Embryonic facial prominence (tissue), 1 donor: ENCODE measurements around the gene MAGIX.
"Not testable (repeated sequence)": the region's sequence is repeated elsewhere in the genome, so short reads cannot be mapped to it uniquely, and the experiment has no call there.

Experiments
- DNase-seq: peaks from one replicate; pipeline ENCODE4 v3.0.0-alpha.2; 2016; ENCODE audit errors: extremely low spot score

Gene MAGIX

DNA sequence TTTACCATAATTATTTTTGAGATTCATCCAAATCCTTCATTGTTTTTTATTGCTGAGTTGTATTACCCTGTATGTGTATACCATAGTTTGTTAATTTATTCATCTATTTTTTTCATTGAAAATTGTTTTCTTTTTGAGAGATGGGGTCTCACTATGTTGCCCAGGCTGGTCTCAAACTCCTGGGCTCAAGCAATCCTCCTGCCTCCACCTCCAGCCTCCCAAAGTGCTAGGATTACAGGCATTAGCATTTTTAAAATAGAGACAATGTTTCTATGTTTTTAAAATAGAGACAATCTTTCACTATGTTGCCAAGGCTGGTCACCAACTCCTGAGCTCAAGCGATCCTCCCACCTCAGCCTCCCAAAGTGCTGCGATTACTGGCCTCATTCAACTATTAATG, 1.6 kb upstream of the MAGIX start:
- DNase-seq: no peak

DNA sequence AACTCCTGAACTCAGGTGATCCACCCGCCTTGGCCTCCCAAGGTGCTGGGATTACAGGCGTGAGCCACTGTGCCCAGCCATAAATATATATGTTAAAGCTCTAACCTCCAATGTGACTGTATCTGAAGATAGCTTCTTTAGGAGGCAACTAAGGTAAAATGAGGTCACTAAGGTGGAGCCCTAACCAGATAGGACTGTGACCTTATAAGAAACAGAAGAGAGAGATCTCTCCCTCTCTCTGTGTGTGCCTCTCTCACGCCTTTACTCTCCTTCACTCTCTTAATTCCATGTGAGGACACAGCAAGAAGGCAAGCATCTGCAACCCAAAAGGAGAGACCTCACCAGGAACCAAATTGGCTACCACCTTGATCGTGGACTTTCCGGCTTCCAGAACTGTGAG, 926 bp upstream of the MAGIX start:
- no peak for DNase-seq

DNA sequence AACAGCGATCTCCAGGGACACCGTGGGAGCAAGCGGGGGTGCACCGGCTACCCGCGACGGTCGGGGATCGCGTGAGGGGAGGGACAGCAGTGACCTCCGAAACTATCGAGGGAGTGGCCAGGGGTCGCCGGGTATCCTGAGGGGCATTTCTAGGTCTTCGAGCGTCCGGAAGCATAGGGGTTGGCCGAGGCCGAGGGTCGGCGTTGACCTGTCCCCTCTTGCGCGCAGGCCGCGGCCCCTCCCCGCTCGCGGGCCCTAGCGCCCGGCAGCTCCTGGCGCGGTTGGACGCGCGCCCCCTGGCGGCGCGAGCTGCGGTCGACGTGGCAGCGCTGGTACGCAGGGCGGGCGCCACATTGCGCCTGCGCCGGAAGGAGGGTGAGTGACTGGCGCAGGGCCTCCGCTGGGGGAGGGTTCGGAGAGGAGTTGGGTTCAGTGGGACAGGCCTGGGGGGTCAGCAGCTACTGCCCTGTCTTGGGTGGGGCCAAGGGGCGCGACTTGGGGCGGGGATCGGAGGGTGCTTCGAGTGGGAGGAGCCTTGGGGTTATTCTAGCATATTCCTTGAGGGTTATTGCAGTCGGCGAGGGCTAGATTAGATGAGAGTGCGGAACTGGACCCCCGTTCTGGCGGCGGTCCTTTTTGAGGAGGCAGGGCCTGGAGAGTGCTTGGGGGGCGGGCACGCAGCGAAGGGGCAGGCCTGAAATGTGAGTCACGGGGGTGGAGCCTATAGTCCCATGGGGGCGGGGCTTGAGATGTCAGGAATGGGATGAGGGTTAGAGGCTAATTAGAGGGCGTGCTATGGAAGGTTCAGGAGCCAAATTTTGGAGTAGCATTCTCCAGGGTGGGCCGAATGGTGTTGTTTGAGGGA, 1.2 kb downstream of the MAGIX start:
- DNase-seq: peak; percentile 49

DNA sequence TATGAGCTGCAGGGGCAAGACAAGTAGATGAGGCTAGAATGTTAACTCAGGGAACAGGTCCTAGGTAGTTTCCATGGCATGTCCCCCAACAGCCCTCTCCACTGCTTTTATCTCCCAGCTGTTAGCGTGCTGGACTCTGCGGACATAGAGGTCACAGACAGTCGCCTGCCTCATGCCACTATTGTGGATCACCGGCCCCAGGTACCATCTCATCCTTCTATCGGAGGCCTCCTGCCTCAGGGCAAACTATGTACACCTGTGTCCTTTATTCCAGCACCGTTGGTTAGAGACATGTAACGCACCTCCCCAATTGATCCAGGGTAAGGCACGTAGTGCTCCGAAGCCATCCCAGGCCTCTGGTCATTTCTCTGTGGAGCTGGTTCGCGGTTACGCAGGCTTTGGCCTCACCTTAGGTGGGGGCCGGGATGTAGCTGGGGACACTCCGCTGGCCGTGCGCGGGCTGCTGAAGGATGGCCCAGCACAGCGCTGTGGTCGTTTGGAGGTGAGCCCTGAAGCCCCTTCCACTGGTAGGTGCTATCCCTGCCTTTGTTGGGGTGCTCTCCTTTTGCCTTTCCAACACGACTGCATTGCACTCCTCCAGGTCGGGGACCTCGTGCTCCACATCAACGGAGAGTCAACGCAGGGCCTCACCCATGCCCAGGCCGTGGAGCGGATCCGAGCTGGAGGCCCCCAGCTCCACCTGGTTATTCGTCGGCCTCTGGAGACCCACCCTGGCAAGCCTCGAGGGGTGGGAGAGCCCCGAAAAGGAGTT, 2.2 kb downstream of the MAGIX start:
- DNase-seq: no peak

DNA sequence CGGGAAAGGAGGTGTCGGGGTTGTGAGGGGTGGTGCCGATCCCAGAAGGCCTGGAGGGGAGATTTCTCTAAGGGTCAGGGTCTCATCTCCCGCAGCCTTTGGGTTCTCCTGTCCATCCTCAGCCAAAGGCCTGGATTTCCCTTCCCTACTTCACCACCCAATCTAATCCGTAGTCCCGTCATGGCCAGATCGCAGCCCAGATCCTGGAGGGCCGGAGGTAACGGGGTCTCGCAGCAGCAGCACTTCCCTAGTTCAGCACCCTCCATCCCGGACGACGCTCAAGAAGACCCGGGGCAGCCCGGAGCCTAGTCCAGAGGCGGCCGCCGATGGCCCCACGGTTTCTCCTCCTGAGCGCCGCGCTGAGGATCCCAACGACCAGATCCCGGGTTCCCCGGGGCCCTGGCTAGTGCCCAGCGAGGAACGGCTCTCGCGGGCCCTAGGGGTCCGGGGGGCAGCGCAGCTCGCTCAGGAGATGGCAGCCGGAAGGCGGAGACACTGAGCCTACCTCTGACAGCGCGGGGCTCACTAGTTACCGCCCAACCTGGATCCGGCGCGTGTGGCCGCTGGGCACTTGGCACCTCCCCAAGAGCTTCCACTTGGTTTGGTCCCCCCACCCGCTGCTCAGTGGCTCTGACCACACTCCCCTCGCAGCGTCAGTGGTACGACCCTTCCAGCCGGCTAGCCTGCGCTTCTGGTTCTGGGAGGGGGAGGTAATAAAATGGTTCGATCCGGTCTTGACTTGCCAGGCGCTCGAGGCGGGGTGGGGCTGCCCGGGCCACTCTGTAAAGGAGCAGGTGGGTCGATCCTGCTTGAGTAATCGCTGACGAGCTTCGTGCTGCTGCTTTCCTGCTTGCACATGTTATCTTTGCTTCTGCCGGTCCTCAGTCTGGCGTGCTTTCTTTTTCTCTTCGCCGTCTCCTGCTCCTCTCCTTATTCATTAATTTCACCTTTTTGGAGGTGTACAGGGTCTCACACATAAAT, 3.6 kb downstream of the MAGIX start:
- DNase-seq: no peak

DNA sequence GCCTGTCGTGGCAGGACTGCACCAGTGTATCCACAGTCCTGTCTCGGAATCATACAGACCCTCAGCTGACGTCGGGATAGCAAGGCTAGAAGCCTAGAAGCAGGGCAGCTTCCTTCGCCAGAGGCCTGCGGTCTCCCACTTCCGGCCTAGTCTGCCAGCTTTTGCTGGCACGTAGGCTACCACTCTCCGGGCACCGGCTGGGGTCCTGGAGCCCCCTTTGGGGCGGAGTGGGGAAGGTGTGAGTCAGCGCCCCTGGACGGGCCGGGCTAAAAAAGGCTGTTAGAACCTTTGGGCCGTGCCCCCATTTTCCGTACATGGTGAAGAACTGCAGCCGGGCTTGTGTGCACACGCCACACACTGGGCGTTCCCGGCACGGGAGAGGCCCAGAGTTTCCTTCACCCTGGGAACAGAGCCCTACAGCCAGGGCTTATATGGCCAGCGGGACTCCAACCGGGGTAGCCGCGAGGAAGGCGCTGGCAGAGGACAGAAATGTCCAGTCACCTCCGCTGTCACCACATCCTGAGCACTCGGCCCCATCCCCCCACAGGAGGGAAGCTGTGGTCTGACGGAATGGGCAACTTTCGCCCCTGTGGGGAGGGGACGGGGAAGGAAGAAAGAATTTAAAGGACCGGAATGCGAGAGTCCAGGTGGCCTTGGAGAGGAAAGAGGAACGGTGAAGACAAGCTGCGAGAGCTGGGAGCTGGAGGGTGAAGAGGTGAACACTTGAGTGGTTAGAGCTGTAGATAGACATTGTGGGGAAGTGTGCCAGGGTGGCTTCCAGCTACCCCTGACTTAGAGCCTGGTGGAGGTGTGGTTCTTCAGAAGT, 4.6 kb downstream of the MAGIX start:
- no peak for DNase-seq

DNA sequence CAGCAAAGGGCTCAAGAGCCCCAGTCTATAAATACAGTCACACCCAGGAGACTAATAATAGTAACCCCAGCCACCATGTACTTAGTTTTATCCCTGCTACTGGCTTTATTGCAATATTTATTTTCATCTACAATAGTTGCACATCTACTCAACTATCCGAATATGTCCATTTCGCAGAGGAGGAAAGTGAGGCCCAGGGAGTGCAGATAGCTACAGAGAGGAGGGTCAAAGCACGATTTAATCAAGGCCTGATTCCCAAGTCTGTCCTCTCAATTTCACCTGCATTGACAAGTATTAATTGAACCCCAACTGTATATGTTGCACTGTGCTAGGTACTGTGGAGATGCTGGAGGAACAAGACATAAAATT, 5.2 kb downstream of the MAGIX start:
- no peak for DNase-seq

DNA sequence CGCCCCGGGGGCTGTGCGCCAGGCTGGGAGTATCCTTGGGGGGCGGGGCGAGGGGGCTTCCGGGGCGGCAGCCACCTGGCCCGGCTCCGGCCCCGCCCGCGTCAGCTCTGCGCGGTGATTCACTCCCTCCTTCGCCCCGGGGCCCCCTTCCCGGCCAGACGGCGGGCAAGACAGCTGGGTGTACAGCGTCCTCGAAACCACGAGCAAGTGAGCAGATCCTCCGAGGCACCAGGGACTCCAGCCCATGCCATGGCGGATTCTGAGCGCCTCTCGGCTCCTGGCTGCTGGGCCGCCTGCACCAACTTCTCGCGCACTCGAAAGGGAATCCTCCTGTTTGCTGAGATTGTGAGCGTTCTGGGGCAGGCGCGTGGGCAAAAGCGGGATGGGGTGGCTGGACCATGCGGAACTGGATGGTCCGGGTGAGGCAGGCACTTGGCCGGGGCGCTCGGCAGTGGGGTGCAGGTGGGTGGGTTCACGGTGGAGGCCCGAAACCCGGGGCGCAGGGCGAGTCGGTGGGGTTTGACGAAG, 9.3 kb downstream of the MAGIX start, which contains the start of gene PLP2:
TSS of gene PLP2 (plus strand) at position 147 of the 528 bp plus-strand sequence. CDS start at position 250, 103 bp downstream.
- DNase-seq: no peak

DNA sequence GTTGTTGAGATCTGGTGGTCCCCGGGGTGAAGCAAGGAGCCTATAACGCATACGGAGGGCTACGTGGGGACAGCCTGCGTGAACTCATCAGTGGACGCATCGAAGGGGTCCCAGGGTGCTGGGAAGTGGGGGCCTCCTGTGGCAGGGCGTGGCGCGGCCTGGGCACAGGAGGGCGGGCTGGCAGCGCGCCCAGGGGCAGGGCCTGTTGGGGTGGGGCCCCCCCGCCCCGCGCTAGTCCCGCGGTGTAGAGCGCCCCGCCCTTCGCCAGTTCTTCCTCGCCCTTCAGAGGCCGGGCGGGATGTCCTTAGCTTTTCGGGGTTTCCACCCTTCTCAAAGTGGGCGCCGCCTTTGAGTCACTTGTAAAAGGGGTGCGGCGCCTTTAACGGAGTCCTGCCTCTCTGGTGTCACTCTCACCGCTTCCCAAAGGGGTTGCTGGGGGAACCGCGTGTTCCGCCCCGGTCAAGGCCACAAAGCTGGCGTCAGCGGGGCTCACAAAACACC, 9.8 kb downstream of the MAGIX start:
- DNase-seq: no peak

DNA sequence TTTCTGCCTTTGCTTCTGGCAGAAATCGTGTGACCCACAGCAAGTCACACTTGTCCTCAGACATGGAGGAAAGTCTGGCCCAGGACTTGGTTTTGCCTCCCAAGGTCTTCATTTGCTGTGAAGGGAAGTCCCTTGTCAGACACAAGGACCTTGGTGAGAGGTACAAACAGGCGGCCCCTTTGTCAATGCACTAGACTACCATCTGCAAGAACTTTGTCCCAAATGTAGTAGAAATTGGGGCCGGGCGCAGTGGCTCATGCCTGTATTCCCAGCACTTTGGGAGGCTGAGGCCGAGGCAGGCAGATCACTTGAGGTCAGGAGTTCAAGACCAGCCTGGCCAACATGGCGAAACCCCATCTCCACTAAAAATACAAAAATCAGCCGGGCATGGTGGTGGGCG, 11.0 kb downstream of the MAGIX start:
- DNase-seq: not testable (repeated sequence)

DNA sequence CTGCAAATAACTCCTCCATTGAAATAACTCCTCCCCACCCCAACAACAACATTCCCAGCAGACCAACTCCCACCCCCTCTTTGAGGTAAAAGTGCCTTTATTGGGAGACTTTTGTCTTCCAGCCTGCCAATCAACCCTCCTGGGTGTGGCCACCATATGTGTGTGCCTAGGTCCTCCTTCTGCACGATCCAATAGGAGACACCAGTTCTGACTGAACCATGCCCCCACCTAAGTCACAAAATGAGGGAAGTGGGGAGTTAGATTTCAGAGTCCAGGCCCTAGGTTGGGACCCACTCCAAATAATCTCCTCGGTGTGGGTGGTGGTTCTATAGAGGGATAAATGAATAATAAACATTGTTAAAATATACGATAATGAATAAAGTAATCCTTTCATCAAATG, 12.2 kb downstream of the MAGIX start:
- DNase-seq: no peak

DNA sequence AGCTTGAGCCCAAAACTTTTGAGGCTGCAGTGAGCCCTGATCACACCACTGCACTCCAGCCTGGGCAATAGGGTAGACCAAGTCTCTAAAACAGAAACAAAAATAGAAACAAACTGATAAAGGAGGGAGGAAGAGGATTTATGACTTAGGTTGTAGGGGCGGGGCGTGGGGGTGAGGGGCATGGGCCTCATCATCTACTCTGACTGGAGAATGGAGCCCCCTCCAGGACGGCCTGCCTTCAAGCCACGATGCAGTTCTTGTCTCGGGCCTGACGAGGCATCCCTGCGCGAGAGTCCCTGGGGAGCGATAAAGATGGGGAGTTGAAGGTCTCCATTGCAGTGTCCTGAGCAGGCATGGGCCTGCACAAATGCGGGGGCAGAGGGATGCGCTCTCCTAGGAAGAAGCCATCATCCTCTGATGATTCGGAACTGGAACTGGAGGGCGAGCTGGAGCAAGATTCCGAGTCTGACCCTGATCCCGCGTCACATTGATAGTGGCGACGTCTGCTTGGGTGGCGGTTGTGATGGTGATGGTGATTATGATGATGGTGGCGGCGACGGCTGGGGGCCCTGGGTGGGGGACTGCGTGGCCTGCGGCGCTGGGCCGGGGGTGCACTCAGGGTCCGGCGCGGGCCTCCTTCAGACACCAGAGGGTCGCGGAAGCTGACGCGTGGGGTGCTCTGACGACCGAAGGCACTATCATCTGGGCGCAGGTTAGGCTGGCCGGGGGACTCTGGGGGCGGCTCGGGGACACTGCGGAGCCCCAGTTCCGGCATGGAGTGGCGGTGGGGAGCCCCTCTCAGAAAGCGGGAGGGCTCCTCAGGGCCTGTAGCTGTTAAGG, 13.1 kb downstream of the MAGIX start:
- DNase-seq: no peak

DNA sequence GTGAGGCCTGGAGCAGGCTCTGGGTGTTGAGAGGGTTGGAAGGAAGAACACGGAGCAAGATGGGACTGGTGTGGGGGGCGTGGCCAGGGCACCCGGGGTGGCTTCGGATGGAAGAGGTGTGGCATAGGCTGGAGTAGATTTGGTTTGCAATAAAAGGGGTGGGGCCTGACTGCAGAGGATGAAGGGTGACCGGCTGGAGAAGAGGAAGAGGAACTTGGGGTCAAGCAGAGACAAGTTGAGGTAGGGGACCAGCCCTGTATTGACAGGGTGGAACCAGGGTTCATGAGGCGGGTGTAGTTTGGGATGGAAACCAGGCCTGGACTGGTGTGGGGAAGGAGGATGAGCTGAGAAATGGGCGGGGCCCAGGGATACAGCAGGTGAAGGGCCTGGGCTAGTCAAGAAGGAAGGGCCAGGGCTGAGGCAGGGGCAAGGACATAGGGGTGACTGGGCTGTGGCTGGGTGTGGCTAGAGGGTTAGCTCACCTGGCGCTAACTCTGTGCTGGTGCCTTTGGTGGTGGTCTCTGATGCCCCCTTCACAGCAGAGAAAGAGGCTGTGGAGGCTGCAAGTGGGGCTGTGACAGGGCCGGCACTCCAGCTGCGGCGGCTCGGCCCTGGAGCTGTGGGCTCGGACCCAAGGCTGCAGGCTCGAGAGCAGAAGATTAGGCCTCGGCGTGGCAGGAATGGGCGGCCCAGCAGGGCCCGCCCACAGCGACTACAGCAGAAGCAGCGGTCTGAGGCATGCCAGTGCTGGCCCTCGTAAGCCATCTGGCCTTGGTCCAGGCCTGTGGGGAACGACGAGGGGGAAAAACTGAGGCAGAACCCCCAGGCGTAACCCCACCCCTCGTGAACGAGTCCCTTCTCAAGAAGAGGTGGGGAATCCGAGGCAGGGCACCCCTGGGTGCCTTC, 14.1 kb downstream of the MAGIX start:
- no peak for DNase-seq

DNA sequence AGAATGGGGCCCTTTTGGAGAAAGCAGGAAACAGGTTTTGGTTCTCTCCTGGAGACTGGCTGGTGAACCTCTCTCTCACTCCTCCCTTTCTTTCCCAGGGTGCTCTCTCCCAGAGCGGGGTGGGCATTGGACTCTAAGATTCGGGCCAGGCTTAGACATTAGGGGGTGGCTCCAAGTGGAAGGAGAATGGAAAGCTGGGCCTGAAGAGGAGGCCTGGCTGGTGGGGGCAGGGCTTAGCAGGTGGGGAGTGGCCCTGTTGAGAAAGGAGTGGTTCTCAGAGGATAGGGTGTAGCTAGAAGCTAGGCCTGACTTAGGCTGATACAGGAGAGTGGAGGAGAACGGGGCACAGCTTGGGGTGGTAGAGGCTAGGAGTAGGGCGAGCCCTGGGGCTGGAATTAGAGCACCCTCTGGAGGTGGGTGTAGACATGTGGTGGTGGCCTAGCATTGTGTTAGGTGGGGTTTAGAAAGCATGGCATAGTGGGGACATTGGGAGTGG, 14.8 kb downstream of the MAGIX start:
- DNase-seq: no peak

DNA sequence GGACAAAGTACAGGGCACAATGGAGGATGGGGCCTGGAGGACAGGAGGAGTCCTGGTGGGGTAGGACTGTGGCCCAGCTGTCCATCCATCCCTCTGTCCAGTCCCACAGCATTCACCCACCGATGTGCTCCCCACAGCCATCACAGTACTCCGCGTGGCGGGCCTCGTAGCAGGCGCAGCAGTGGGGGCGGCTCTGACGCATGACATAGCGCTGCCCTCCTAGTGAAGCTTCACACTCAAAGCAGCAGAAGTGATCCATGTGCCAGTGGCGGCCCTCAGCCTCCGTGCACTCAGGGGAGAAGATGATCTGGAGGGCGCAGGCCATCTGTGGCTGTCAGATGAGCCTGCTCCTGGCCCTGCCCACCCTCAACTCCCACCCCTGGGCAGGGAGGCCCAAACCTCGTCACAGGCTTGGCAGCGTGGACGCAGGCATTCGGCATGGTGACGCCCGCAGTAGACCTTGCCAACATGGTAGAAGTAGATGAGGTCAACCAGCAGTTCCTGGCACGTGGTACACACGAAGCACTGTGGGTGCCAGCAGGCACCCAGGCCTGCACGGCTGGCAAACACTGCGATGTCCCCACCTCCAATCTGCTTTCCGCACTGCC, 15.4 kb downstream of the MAGIX start:
- DNase-seq: no peak

DNA sequence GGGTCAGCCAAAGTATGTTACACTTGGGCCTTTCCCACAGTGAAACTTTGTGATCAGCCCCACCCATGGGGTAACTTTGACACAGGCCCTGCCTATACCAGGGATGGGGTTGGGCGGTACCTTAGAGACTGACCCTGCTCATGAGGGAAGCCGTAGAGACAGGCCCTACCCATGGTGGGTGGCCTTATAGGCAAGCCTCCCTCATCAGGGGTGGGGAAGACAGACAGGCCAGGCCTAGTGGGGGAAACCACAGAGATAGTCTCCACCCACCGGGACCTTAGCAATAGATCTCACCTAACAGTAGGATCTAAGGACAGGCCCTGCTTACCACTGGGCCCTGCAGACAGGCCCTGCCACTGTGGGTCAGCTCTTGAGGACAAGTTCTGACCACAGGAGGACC, 16.0 kb downstream of the MAGIX start:
- DNase-seq: no peak

DNA sequence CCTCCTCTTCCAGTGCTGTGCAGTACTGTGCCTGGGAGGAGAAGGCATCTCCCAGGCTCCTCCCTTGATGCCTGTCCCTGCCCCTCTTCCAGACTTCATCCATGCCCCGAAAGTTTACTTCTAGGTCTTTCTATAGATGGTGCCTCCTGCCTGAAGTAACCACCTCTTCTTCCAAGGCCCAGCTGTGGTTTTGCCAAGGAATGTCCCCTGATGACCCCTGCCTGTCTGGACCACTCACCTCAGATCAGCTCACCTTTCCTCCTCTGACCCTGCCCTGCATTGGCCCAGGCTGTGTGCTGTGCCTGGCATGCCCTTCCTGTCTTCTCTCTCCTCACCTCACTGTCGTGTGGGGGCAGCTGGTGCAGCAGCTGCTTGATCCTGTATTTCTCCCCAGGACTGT, 16.8 kb downstream of the MAGIX start:
- DNase-seq: no peak

DNA sequence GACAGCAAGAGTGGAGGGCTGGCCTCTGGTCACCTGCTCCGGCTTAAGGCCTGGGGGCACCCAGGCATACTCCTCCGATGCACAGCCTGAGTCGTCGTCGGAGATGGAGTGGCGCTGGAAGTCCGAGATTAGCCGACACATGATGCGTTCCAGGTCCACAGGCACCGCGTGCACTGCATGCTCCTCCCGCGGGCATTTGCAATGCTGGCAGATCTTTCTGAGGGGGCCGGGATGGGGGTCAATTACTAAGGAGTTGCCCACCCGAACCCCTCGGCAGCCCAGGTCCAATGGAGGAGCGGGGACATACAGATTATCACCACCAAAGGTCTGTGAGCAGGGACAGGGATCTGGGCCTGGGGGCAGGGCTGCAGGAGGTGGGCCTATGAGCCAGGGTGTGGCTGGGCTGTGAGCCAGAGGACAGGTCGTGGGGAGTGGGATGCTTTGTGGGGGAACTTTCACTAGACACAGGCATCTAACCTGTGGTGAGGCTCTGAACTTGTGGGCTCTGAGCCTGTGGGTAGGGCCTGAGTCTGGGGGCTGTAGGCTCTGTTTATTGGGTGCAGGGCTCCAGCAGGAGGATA, 21.2 kb downstream of the MAGIX start:
- DNase-seq: no peak
